B cell (primary cell): Measurements from ENCODE around the gene EPHA7.

Experiments
- EZH2 ChIP-seq: IDR thresholded peaks from 2 replicates; pipeline ENCODE4 v1.6.1; 2012; ENCODE audit warnings: borderline replicate concordance, low read depth, mild to moderate bottlenecking, moderate library complexity, low read length; ENCODE audit not compliant: insufficient read depth, poor library complexity, severe bottlenecking
- TF ChIP-seq, protein P1 (sequence below): fragments of 200-600 bp; IDR thresholded peaks from one replicate; pipeline ENCODE4 v1.8.0; 2022; ENCODE audit warnings: antibody characterized with exemption, mild to moderate bottlenecking

DNA sequence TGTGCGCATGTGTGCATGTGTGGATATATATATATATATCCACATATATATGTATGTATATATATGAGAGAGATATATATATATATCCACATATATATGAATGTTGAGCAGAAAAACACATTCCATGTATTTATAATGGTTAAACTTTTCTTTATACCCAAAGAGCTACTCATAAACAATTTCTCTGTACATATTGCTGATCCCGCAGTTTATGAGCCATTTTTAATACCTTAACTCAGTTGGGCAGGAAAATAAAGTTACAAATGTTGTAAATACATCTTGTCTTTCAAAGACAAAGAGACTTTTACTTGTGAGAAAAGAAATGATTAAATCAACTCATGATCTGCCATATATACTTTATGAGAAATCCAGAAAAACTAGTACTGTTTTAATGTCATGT, 18.1 kb upstream of the EPHA7 start:
- TF ChIP-seq, protein P1, sequence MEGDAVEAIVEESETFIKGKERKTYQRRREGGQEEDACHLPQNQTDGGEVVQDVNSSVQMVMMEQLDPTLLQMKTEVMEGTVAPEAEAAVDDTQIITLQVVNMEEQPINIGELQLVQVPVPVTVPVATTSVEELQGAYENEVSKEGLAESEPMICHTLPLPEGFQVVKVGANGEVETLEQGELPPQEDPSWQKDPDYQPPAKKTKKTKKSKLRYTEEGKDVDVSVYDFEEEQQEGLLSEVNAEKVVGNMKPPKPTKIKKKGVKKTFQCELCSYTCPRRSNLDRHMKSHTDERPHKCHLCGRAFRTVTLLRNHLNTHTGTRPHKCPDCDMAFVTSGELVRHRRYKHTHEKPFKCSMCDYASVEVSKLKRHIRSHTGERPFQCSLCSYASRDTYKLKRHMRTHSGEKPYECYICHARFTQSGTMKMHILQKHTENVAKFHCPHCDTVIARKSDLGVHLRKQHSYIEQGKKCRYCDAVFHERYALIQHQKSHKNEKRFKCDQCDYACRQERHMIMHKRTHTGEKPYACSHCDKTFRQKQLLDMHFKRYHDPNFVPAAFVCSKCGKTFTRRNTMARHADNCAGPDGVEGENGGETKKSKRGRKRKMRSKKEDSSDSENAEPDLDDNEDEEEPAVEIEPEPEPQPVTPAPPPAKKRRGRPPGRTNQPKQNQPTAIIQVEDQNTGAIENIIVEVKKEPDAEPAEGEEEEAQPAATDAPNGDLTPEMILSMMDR: no peak
- TF ChIP-seq EZH2: no peak
